ENCODE measurements around the gene PAX7.

- TF ChIP-seq CTCF (IDR thresholded peaks at IDR 0.05) (no peak), EZH2 (IDR thresholded peaks at IDR 0.05; ENCODE audit: borderline replicate concordance, insufficient read depth, low read depth, low read length, poor library complexity, severe bottlenecking) (no peak)
These were observed 37.4 kb downstream of the PAX7 start for GRCh38 chr1:18668046-18668445.

Measured in B cell (primary cell).